NOMO-1 treated with DMSO at 0.1 percent for 48 hours (cell line): ENCODE data around the gene IL36B.

Experiments
- DNase-seq: peaks from one replicate; lab custom pipeline; 2025; ENCODE audit not compliant: unreplicated experiment; lab: John Stamatoyannopoulos, UW

Gene IL36B

DNA sequence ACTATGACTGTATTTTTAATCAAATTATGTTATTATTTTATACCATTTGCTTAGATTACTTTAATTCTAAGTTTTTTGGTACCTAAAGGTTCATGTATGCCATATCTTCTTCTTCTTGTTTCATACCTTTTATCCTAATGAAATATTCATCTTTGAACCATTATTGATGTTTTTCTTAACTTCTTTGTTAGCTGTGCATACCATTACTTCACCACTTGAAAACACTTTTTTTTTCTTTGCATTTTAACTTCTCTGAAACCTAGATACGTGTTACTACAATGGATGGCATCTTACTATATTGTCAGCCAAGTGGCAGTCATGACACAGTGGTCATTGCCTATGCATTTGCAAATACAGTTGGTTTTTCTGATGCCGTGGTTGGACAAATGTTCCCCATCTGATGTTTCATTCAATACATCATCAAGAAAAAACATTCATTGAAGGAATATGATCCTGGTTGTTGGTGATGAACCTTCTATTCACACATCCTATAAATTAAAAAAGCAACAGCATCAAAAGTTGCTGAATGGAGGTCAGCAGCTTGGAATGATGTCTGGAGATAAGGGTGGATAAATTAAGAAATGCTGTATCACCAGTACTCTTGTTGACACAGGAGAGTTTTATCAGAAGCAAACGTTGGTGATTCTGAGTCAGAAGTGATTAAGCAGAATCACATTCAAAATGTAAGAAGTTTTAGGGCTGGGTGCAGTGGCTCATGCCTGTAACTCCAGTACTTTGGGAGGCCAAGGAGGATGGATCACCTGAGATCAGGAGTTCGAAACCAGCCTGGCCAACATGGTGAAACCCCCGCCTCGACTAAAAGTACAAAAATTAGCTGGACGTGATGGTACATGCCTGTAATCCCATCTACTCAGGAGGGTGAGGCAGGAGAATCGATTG, 40.0 kb downstream of the IL36B start:
- no peak for DNase-seq

- DNase-seq, result no peak
These were observed 41.6 kb downstream of the IL36B start for GRCh38 chr2:113011108-113011507.

- no peak for DNase-seq
These were observed 42.6 kb downstream of the IL36B start for GRCh38 chr2:113010088-113010487.

DNA sequence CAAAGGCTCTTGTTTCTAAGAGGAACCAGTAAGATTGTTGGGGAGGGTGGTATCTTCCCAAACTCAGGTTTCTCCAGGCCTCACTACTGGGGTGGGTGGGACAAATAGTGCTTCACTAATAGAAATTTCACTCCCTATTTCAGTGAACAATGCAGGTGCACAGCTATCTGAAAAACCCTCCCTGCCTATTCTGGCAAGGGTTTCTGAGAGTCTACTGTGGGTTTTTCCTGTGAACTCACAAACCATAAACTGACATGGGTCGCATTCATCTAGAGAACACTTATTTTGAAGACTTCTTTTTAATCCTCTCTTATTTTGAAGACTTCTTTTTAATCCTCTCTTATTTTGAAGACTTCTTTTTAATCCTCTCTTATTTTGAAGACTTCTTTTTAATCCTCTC, 43.0 kb downstream of the IL36B start:
- DNase-seq, result no peak

DNA sequence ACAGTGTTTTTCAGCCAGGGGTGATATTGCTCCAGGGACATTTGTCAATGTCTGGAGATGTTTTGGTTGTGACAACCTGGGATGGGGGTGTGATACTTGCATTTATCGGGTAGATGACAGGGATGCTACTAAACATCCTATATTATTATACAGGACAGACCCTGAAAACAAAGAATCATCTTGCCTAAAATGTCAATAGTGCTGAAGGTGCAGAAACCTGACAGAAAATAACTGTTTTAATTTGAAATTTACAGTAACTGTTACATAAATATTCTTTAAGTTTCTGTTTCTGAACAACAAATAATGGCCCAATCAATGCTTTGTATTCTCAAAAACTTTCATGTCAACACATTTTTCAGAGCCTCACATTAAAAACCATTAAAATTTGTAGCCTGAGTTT, 45.4 kb downstream of the IL36B start:
- no peak for DNase-seq

- no peak for DNase-seq
These were observed 47.6 kb downstream of the IL36B start, which contains the start of gene IL36A for GRCh38 chr2:113005030-113005509. Gene IL36A (plus strand): TSS chr2:113005459. CDS start chr2:113005872, 413 bp downstream.

- DNase-seq, result no peak
These were observed 50.0 kb downstream of the IL36B start for GRCh38 chr2:113002677-113003076.

DNA sequence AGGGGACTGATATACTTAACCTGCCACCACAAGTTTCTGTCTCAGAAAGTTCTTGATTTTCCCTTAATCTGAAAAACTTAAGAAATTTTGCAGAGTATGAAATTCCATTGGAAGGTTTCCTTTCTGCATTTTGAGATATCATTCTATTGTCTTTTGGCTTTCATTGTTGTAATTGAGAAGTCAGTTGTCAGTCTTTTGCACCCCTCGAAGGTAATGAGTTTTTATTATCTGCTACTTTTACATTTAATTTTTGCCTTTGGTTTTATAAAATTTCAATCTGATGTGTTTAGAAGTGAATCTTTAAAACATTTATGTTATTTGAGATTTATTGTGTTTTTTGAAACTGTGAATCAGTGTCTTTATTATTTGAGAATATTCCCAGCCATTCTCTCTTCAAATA, 52.2 kb downstream of the IL36B start:
- no peak for DNase-seq

- DNase-seq, result no peak
These were observed 55.5 kb downstream of the IL36B start for GRCh38 chr2:112997151-112997550.

- no peak for DNase-seq
These were observed 56.0 kb downstream of the IL36B start for GRCh38 chr2:112996635-112997034.

DNA sequence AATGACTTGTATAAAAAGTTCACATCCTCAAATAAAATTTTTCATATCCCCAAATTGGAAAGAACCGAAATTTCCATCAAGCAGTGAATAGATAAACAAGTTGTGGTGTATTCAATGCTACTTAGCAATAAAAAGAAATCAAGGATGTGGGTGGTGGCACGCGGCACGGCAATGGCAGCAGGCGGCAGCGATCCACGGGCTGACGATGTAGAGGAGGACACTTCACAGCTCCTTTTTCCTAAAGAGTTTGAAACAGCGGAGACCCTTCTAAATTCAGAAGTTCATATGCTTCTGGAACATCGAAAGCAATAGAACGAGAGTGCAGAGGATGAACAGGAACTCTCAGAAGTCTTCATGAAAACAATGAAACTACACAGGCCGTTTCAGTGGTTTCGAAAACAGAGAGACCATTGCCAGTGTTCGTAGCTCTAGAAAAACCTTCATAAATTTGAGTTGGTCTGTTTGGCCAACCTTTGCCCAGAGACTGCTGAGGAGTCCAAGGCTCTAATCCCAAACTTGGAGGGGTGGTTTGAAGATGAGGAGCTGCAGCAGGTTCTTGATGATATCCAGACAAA, 57.2 kb downstream of the IL36B start:
- no peak for DNase-seq

- no peak for DNase-seq
These were observed 58.0 kb downstream of the IL36B start for GRCh38 chr2:112994648-112995047.

- no peak for DNase-seq
These were observed 58.8 kb downstream of the IL36B start for GRCh38 chr2:112993831-112994230.

DNA sequence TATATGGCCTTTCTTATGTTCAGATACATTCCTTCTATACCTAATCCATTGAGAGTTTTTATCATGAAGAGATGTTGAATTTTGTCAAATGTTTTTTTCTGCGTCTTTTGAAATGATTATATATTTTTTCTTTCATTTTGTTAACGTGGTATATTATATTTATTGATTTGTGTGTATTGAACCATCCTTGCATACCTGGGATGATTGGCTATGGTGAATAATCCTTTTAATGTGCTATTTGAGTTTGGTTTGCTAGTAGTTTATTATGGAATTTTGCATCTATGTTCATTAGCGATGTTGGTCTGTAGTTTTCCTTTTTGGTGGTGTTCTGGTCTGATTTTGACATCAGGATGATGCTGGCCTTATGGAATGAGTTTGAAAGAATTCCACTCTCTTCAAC, 63.1 kb downstream of the IL36B start:
- no peak for DNase-seq

DNA sequence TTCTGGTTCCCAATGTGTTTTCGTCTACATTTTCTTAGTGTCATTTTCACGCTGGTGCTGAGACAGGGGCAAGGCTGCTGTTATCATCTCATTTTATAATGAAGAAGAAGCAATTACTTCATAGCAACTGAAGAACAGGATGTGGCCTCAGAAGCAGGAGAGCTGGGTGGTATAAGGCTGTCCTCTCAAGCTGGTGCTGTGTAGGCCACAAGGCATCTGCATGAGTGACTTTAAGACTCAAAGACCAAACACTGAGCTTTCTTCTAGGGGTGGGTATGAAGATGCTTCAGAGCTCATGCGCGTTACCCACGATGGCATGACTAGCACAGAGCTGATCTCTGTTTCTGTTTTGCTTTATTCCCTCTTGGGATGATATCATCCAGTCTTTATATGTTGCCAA, 67.6 kb downstream of the IL36B start:
- DNase-seq, result no peak

DNA sequence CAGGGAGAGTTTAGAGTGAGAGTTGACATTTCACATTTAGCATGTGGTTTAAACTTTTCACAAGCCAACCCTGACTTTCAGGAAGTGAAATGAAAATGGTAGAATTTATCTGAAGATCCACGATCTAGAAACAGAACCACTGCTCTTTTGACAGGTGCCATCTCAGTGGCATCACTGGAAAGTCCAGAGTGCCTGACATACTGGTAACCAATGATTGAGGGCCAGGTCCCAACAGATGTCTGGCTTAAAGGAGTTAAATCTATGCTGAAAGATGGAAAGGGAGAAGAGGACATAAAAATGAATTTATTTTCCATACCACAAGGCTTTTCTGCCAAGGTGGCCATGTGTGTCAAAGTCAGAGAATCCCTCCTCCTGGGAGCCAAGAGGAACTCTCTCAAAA, 72.1 kb downstream of the IL36B start:
- DNase-seq, result no peak

GRCh38 chr2:112979731-112980130, 72.9 kb downstream of the IL36B start:
- no peak for DNase-seq

GRCh38 chr2:112977559-112978056, 75.1 kb downstream of the IL36B start, which contains the start of gene IL36G:
Gene IL36G (plus strand): TSS chr2:112978006. CDS start chr2:112978639, 633 bp downstream.
- DNase-seq, result no peak
